ENCODE measurements around the gene CHRM3. TPM values are rescaled to one million over a fixed set of nuclear protein-coding genes. Genes with fewer than 3 reads are reported as not detected.
"Not testable (repeated sequence)": the region's sequence is repeated elsewhere in the genome, so short reads cannot be mapped to it uniquely, and the experiment has no call there.

CHRM3 gene
- polyA plus RNA-seq, 2 of the 4 experiments (the other 2 are of a cell fraction): 0.01 to 0.03 TPM

DNA sequence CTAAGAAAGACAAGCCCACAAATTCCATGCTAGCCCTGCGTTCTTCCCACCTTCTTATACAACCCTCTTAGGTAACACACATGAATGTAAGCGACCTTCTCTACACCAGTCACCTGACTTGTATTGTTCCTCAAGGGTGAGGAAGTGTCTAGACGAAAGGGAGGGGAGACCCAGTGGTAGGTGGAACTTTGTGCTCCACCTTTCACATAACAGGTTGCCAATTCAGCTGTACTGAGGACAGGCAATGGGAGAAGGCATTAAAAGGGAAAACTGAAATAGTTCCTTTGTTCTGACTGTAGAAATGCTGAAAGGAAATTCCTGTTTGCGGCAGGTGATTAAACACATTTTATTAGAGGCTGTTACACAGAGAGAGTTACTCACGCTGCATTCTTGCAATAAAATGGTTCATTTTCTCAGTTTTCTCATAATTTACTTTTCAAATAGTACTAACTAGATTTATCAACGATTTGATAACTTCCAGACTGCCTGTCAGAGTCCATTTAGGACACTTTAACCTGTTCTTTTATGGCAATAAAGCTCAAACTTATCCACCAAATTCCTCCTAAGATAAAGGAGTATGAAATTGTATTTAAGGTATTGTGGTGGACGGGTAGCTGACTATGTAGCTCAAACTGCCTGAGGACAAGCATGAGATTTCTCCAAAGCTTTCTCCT lies 17.8 kb upstream of the CHRM3 start (continued):
- TF ChIP-seq RAD21 (conservative IDR thresholded peaks at IDR 0.05 in 1 of 2, IDR thresholded peaks at IDR 0.05 in 1 of 2): no peak

- POLR2A ChIA-PET: interaction anchor here (0.6 kb wide), 1 partner anchor 117 kb away, joined by 5 read pairs; no protein-coding TSS in a partner anchor
- CTCF ChIA-PET; DNase-seq (ENCODE audit: low read depth in 1 of 2, low spot score in 1 of 2); H3K27ac ChIP-seq; ATAC-seq; H3K4me1 ChIP-seq; H3K4me3 ChIP-seq; H3K4me2 ChIP-seq; H3K9me3 ChIP-seq; FAIRE-seq: not testable (repeated sequence)
- peak; percentile 55 for TF ChIP-seq ZC3H11A (IDR thresholded peaks at IDR 0.05)
- WGBS (ENCODE audit: missing lambda C conversion rate): 3% methylated on average over 3 of the region's 3 CpGs
These were observed 15.5 kb upstream of the CHRM3 start for GRCh38 chr1:239370869-239371268.

DNA sequence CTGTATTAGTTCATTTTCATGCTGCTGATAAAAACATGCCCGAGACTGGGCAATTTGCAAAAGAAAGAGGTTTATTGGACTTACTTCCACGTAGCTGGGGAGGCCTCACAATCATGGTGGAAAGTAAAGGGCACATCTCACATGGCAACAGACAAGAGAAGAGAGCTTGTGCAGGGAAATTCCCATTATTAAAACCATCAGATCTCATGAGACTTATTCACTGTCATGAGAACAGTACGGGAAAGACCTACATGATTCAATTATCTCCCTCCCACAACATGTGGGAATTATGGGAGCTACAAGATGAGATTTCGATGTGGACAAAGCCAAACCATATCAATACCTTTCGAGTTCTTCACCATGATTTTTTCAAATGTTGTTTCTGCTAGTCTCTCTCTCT lies 3.7 kb upstream of the CHRM3 start:
- H3K4me3 ChIP-seq: no peak overlapping the region

DNA sequence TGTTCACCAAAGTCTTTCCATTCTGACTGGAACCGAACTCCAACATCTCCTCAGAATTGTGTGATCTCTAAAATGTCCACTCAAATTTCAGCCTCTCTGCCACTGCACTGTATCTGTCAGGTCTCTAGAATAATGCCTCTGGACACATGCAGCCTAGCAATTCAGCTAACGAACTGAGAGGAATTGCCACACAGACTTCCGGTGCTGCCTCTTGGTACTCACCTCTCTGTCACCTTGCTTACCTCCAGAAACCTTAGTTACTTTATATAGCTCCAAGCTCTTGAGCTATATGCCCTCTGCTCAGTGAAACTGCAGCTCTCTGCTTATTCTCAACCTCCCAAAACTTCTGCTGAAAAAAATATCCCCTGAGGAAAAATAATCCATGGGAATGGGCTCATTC lies 2.7 kb upstream of the CHRM3 start:
- Histone ChIP-seq H3K4me3 (no peak overlapping the region), H3K4me2 (no peak overlapping the region), H3K9me3 (no peaks in the 10 kb centered on the region; the same call in 2 of the 3 replicates), H3K27ac (no peak overlapping the region), H3K4me1 (peaks cover 12% of the 10 kb centered on the region; the same call in 1 of the 3 replicates)
- no peak for FAIRE-seq
- DNase-seq (ENCODE audit: low read depth in 1 of 2, low spot score in 1 of 2): no peak
- 0% methylated on average over 3 of the region's 3 CpGs for WGBS (ENCODE audit: missing lambda C conversion rate)
- TF ChIP-seq BHLHE40 (IDR thresholded peaks at IDR 0.05; ENCODE audit: low read depth, low read length) (no peak), RNF2 (IDR thresholded peaks at IDR 0.05; ENCODE audit: borderline replicate concordance, low read depth) (no peak), EHMT2 (IDR thresholded peaks at IDR 0.05; ENCODE audit: low read depth) (no peak)
- POLR2A ChIA-PET: no interaction called here
- ATAC-seq: no peak
- CTCF ChIA-PET: no interaction called here

More for the DNA sequence above, 3.7 kb upstream of the CHRM3 start:
- no peak for TF ChIP-seq MAZ (IDR thresholded peaks at IDR 0.05; ENCODE audit: borderline replicate concordance, low read depth, low read length)
- TF ChIP-seq ZC3H11A (IDR thresholded peaks at IDR 0.05): no peak
- no peak for TF ChIP-seq MAFK (IDR thresholded peaks at IDR 0.05; ENCODE audit: partially characterized antibody)
- no peak for TF ChIP-seq NFE2L2 (conservative IDR thresholded peaks at IDR 0.05; ENCODE audit: low read length)
- no peak for TF ChIP-seq JUNB (IDR thresholded peaks at IDR 0.05)
- no peak for TF ChIP-seq EP300 (IDR thresholded peaks at IDR 0.05)
- no peak for TF ChIP-seq FOSL2 (IDR thresholded peaks at IDR 0.05)
- TF ChIP-seq FOSL2 (CRISPR knock-in tag; IDR thresholded peaks at IDR 0.05): no peak
- TF ChIP-seq KDM1A (IDR thresholded peaks at IDR 0.05; ENCODE audit: low read depth): no peak
- TF ChIP-seq TFCP2L1 (CRISPR knock-in tag; IDR thresholded peaks at IDR 0.05): no peak
- TF ChIP-seq CBX8 (IDR thresholded peaks at IDR 0.05): no peak
- TF ChIP-seq, protein P1, sequence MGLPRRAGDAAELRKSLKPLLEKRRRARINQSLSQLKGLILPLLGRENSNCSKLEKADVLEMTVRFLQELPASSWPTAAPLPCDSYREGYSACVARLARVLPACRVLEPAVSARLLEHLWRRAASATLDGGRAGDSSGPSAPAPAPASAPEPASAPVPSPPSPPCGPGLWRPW (IDR thresholded peaks at IDR 0.05): no peak
- FAIRE-seq (no peak), ATAC-seq (no peak), DNase-seq (ENCODE audit: low read depth in 1 of 2, low spot score in 1 of 2) (no peak)
- no peaks in the 10 kb centered on the region; the same call in 2 of the 3 replicates for H3K9me3 ChIP-seq
- WGBS (ENCODE audit: missing lambda C conversion rate): 2% methylated on average over 5 of the region's 5 CpGs
- no peak overlapping the region for H3K4me2 ChIP-seq
- no peak overlapping the region for H3K27ac ChIP-seq
- CTCF ChIA-PET: no interaction called here
- POLR2A ChIA-PET: no interaction called here
- peaks cover 8% of the 10 kb centered on the region; the same call in 1 of the 3 replicates for H3K4me1 ChIP-seq

DNA sequence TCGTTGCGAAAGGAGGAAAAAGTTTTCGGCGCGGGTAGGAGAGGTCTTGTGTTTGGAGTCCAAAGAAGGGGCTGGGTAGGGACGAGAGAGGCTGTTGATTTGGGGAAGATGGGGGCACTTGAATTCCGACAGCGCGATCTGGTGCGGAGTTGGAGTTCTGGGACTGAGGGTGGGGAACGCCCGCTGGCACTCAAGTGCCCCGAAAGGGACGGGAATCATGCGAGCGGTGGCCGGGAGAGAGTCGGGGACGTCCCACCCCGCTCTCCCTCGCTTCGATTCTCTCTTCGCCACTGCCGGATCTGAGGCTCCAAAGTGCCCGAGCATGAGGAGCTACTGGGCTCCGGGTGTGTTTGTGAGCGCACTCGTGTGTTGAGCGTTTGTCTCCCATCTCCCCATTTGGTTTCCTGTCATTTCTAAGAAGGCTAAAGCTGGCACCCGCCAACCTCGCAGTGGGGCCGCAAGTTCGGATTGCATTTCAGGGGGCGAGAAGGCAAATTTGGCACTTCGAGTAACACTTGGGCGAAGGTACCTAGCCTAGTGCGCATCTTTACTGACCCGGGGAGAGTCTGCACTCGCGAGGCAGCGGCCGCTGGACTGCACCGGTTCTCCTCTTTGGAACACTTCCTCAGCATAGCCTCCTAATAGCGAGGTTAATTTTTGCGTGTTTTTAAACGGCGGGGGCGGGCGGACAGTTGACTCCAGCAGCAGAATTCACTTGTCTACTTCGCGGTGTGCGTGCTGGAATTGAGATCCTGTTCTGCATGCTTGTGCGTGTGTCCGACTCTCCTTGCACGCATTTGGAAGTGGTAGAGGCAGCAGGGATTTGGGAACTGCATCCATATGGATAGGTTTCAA lies 1.2 kb downstream of the CHRM3 start:
- Histone ChIP-seq H3K4me3 (peak overlapping the region; percentile 48), H3K4me1 (peaks cover 12% of the 10 kb centered on the region; the same call in 1 of the 3 replicates), H3K9me3 (no peaks in the 10 kb centered on the region), H3K27ac (no peak overlapping the region), H3K4me2 (peak overlapping the region; percentile 85)
- peak; percentile 35 to 54; a peak in 5 of 6 replicates for ATAC-seq
- FAIRE-seq: no peak
- ChIA-PET CTCF (no interaction called here), POLR2A (no interaction called here)
- 13% methylated on average over 49 of the region's 55 CpGs for WGBS (ENCODE audit: missing lambda C conversion rate)
- DNase-seq (ENCODE audit: low read depth in 1 of 2, low spot score in 1 of 2): peak; percentile 8 to 10
- TF ChIP-seq NR3C1 (IDR thresholded peaks at IDR 0.05) (no peak), HDAC2 (IDR thresholded peaks at IDR 0.05) (no peak), RARB (CRISPR knock-in tag; IDR thresholded peaks at IDR 0.05) (no peak), HEYL (CRISPR knock-in tag; IDR thresholded peaks at IDR 0.05) (no peak), PHF8 (IDR thresholded peaks at IDR 0.05; ENCODE audit: borderline replicate concordance, low read depth) (no peak), RNF2 (IDR thresholded peaks at IDR 0.05; ENCODE audit: borderline replicate concordance, low read depth) (no peak), MAZ (IDR thresholded peaks at IDR 0.05; ENCODE audit: borderline replicate concordance, low read depth, low read length) (no peak), RFX5 (IDR thresholded peaks at IDR 0.05) (no peak), EHMT2 (IDR thresholded peaks at IDR 0.05; ENCODE audit: low read depth) (no peak), CHD4 (IDR thresholded peaks at IDR 0.05; ENCODE audit: borderline replicate concordance) (no peak)
- TF ChIP-seq, protein P2, sequence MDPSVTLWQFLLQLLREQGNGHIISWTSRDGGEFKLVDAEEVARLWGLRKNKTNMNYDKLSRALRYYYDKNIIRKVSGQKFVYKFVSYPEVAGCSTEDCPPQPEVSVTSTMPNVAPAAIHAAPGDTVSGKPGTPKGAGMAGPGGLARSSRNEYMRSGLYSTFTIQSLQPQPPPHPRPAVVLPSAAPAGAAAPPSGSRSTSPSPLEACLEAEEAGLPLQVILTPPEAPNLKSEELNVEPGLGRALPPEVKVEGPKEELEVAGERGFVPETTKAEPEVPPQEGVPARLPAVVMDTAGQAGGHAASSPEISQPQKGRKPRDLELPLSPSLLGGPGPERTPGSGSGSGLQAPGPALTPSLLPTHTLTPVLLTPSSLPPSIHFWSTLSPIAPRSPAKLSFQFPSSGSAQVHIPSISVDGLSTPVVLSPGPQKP (IDR thresholded peaks at IDR 0.05; ENCODE audit: low read depth, low read length): no peak
- TF ChIP-seq, protein P3, sequence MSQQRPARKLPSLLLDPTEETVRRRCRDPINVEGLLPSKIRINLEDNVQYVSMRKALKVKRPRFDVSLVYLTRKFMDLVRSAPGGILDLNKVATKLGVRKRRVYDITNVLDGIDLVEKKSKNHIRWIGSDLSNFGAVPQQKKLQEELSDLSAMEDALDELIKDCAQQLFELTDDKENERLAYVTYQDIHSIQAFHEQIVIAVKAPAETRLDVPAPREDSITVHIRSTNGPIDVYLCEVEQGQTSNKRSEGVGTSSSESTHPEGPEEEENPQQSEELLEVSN (IDR thresholded peaks at IDR 0.05; ENCODE audit: borderline replicate concordance, low read depth): no peak
- TF ChIP-seq, protein P1 (IDR thresholded peaks at IDR 0.05): no peak

All from A549 (cell line).